Raji (cell line): ENCODE data around the gene APCDD1L.

Experiments used
- POLR2A ChIP-seq: IDR thresholded peaks from 2 replicates; pipeline ENCODE4 v1.6.1; 2011; ENCODE audit warnings: low read depth, low read length, control low read depth; ENCODE audit not compliant: insufficient read depth

Gene APCDD1L

GRCh38 chr20:58515233-58516212, at the start of gene APCDD1L:
TSS of gene APCDD1L (minus strand) at chr20:58515399. CDS start at chr20:58514707, 692 bp downstream.
- TF ChIP-seq POLR2A: no peak

DNA sequence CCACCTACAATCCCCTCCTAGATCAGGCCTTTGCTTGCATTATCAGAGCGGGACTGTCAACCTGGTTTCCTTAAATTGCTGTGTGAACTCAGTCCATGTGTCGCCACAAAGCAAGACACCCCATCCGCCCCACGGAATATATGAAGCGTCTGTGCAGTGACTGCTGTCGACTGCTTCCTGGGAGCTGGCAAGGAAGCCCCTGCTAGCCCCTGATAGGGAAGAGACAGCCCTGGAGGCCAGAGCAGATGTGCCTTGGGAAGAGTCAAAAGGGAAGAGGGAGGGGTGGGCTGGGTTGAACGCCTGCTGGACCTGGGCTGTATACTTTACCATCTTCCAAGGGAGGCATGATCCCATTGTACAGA, 44.1 kb upstream of the APCDD1L start:
- no peak for TF ChIP-seq POLR2A

GRCh38 chr20:58558486-58559367, 43.5 kb upstream of the APCDD1L start:
- TF ChIP-seq POLR2A: no peak

DNA sequence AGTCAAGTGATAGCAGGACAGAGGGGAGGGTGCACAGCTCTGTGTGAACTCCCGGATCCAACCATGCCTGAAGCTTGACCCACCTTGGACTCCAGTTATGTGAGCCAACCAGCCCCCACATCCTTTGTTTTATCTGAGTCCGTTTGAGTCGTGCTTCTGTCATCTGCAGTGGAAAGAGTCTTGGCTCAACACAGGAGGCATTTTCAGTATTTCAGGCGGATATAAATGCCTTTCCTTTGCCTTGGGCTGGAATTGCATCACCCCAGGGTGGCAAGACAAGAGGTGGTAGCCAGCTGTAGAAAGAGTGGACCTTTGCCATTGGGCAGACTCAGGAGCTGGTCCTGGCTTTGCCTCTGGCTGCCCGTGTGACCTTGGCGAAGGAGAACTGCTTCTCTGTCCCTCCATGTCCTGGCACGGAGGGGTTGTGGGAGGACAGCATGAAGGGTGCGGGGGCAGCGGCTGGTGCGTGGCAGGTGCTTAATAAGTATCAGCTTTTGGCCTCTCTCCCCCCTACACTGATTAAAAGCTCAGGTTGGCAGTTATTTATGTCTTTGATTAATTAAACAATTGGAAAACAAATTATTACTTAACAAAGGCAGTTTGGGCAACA, 42.6 kb upstream of the APCDD1L start:
- no peak for TF ChIP-seq POLR2A

DNA sequence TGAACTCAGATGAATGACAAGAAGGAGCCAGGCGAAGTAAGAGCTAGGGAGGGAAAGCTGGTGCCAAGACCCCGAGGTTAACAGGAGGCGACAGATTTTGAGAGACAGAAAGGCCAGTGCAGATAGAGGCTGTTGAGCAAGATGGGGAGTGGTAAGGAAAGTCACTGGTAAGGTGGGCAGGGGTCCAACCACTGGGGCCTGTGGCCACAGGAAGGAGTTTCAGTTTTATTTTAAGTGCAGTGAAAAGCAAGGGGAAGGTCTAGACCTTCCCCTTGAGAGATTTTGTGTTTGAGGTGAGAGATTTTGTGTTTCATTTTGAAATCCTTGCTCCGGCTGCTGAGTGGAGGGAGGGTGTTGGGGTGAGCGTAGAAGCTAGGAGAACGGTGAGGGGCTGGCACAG, 41.8 kb upstream of the APCDD1L start:
- no peak for TF ChIP-seq POLR2A

DNA sequence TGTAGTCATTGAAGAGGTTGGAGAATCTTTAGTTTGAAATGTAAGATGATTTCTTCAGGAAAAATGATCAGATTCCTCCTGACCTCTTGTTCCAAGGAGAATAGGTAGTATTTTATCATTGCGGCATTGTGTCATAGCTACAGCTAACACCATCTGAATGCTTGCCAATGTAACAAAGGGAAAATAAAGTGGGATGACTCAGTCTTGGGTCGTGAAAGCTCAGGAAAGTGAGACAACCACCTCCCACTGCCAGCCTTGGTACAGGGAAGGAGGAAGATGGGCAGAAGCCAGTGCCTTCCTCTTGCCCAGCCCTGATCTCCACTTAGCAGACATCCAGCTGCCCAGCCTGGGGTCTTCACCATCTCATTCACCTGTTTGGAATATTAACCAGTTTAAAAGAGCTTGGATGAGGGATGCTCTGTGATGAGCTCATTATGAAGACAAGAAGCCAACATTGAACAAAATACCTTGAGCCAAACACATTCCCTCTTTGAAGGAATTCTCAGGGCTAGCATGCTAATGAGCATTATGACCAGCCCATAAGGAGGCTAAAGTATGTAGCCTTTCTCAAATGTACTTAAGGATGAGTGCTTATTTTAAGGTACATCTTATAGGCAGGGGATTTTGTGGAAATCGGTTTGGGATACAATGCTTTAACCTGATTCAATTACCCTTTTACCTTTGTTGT, 40.0 kb upstream of the APCDD1L start:
- TF ChIP-seq POLR2A: no peak

DNA sequence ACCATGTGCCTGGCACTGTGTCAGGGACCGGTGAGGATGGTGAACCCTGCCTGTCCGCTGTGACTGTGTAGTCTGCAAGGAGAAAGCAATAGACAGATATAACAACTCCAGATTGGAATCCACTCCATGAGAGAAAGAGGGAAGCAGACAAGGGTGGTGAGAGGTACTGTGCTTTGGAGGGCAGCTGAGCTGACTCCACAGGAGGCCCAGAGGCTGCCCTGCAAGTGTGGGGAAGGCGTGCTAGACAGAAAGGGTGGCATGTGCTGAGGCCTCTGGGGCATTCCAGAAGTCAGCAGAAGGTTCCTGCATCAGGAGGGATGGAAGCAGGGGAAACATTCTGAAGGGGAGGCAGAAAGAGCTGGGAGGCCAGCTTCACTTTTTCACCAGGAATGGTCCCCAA, 39.3 kb upstream of the APCDD1L start:
- TF ChIP-seq POLR2A: no peak

GRCh38 chr20:58553841-58554240, 38.6 kb upstream of the APCDD1L start:
- TF ChIP-seq POLR2A: no peak

- TF ChIP-seq POLR2A: no peak
Measured at GRCh38 chr20:58553166-58553696, 38.0 kb upstream of the APCDD1L start.

DNA sequence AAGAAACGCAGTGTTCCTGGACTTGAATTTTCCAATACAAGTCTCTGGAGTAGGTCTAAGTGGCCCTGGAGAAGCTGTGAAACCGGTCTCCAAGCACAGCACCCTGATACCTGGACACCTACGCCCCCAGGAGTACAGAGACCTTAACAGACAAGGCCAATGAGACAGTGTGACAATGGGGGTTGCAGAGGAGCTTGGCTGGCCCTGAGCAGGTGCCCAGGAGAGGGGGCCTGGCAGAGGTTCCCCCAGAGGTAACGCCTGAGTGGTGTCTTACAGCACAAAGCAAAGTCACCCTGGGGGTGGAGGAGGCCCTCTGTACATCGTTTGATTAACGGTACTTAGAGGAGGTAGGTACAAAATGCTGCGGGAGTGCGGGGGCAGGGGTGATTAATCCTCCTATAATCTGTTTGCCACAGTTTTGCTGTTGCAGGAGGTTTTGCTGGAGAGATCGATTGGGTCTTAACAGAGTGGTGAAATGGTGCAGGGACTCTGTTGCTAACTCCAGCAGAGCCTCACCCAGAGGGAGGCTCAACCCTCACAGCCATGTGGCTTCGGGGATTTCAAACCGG, 37.3 kb upstream of the APCDD1L start:
- TF ChIP-seq POLR2A: no peak

- no peak for TF ChIP-seq POLR2A
Measured at GRCh38 chr20:58551631-58552030, 36.4 kb upstream of the APCDD1L start.

DNA sequence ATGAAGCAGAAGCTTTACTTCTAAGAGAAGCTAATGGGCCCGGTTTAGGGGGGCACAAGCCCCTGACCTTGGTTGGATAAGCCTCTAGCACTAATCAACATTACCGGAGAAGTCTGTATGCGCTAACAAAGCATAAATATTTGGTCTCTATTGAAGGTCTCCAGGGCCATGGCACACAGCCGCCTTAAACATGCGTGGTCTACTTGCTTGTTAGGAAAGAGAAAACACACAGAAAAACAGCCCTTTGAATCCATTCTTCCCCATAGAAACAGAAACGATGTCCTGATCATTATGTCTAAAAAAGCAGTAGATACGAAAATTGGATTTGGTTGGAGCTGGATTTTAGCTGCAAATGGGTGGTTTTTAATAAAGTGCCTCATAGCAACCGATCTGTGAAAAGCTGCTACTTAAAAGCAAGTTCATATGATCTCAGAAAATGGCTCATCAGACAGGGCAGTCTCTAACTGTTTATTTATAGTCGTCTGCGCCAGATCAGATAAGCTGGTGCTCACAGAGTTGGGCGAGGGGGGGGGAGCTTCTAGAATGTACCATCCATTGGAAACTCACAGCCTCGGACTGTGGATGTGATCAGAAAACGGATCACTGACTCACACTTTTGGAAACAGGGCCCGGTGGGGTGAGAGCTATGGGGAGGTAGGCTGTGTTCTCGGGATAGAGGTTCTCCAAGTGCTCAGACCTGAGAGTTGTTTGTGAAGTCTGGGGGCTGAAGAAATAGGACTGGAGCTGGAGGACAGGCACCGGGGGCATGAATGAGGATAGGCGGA, 35.3 kb upstream of the APCDD1L start:
- no peak for TF ChIP-seq POLR2A
